ENCODE results near the gene FAM163B.

The FAM163B gene

DNA sequence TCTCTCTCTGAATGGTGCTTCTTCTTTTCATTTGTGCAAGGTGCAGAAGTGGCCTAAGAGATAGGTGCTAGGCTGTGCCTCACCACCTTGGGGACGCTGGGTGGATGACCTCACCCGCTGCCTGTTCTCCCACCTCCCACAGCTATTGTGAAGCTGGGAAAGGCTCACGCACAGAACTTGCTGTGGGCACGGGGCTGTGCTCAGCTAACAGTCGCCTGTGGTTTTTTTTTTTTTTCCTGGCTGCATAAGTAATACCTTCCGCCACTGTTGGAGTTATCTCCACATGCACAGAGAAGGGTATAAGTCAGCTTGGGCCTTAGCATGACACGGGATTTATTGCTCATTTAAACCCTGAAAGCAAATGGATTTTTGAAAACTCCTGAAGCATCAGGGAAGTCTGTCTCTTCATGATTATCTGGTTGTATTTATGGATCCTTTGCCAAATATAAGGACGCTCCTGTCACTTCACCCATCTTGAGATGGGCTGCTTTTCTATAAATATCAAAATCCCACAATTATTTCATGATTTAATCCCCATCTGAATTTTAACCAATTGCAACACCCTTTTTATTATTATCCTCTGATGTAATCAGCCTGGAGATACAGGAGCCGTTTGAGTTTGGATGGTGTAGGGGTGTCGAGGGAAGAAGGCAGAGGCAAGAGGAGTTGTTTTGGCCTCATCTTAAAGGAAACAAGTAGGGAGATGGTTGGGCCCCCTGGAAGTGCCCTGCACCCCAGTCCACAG lies 36.0 kb upstream of the FAM163B start:
- Histone ChIP-seq H3K9me3 (no peaks in the 10 kb centered on the region), H3K4me3 (ENCODE audit: low read depth, low read length) (no peak overlapping the region), H3K4me1 (no peaks in the 10 kb centered on the region; the same call in 1 of the 2 replicates), H3K36me3 (peaks cover 97% of the 10 kb centered on the region), H3K27me3 (no peaks in the 10 kb centered on the region)
- TF ChIP-seq, protein P1, sequence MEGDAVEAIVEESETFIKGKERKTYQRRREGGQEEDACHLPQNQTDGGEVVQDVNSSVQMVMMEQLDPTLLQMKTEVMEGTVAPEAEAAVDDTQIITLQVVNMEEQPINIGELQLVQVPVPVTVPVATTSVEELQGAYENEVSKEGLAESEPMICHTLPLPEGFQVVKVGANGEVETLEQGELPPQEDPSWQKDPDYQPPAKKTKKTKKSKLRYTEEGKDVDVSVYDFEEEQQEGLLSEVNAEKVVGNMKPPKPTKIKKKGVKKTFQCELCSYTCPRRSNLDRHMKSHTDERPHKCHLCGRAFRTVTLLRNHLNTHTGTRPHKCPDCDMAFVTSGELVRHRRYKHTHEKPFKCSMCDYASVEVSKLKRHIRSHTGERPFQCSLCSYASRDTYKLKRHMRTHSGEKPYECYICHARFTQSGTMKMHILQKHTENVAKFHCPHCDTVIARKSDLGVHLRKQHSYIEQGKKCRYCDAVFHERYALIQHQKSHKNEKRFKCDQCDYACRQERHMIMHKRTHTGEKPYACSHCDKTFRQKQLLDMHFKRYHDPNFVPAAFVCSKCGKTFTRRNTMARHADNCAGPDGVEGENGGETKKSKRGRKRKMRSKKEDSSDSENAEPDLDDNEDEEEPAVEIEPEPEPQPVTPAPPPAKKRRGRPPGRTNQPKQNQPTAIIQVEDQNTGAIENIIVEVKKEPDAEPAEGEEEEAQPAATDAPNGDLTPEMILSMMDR (IDR thresholded peaks at IDR 0.05; ENCODE audit: low read depth, low read length), result no peak
- peak; percentile 11 for DNase-seq

DNA sequence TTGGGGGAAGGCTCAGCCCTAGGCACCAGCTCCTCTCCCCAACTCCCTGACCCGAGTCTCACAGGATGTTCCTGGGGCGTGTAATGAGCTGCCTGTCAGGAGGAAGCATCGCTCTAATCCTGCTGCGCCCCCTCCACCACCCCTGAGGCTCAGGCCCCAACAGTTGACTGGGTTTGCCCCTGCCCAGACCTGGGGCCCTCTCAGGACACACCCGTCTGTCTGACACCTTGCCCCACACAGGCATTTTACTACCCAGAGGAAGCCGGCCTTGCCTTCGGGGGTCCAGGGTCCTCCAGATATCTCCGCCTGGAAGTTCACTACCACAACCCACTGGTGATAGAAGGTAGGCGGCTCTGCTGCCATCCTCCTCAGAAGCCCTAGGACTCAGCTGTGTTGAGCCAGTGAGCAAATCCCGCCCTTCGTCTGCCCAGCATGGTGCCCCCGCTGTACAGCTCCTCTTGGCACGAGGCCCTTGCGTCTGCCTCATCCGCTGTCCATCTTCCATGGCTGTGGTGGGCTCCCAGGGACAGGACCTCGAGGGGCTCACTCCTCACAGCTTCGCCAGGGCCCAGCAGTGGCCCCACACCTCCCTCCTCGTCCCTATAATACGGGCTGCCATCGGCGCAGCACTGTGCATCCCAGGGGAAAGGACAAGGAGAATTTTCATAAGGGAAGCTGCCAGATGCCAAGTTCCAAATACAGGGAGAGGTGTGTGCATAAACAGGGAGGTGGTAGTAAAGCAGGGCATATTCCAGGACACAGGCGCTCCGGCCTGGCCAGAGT lies 35.0 kb upstream of the FAM163B start:
- Histone ChIP-seq H3K4me1 (peaks cover 4% of the 10 kb centered on the region; the same call in 1 of the 2 replicates), H3K9me3 (no peaks in the 10 kb centered on the region), H3K36me3 (peaks cover 99% of the 10 kb centered on the region), H3K4me3 (ENCODE audit: low read depth, low read length) (no peak overlapping the region), H3K27me3 (no peaks in the 10 kb centered on the region)
- DNase-seq, result peak; percentile 9
- TF ChIP-seq, protein P1 (IDR thresholded peaks at IDR 0.05; ENCODE audit: low read depth, low read length), result no peak

DNA sequence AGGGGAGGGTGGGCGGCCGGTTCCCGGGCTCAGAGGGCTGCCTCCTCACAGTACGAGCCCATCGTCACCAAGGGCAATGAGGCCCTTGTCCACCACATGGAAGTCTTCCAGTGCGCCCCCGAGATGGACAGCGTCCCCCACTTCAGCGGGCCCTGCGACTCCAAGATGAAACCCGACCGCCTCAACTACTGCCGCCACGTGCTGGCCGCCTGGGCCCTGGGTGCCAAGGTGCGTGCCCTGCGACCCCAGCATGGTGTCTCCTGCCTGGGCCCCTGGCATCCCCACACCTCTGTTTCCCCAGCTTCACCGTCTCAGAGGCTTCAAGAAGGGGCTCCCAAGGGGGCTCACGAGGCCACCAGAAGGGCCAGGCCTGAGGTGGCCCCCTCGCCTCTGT lies 34.2 kb upstream of the FAM163B start:
- DNase-seq, result peak; percentile 3
- Histone ChIP-seq H3K36me3 (peaks cover 94% of the 10 kb centered on the region), H3K4me1 (peaks cover 4% of the 10 kb centered on the region; the same call in 1 of the 2 replicates), H3K9me3 (no peaks in the 10 kb centered on the region), H3K4me3 (ENCODE audit: low read depth, low read length) (no peak overlapping the region), H3K27me3 (no peaks in the 10 kb centered on the region)
- TF ChIP-seq, protein P1 (IDR thresholded peaks at IDR 0.05; ENCODE audit: low read depth, low read length), result no peak

DNA sequence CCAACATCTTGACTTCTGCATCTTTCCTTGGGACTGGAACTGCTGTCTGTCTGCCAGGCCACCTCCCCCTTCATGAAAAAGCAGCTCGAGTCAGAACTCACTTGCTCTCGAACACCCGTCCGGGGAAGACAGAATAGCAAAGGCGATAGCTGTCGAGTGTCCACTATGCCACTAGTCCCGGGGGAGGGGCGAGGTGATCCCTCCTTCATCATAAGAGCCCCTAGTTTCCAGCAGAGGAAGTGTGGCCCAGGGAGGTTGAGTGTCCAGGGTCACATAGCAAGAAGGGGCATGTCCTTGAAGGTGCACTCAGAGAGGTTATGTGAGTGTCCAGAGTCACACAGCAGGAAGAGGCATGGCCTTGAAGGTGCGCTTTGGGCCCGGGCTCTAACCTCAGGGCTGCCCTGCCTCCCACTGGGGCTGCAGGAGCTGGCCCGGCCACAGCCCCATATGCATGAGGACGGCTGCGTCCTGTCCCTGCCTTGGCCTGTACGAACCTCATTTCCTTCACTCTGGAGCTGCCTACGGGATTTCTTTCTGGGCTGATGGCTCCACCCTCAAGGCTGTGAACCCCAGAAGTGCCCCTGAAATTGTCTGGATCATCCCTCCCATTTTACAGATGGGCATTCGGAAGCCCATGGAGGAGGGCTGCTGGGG lies 33.6 kb upstream of the FAM163B start:
- DNase-seq, result no peak
- Histone ChIP-seq H3K36me3 (peaks cover 89% of the 10 kb centered on the region), H3K4me3 (ENCODE audit: low read depth, low read length) (no peak overlapping the region), H3K9me3 (no peaks in the 10 kb centered on the region), H3K27me3 (no peaks in the 10 kb centered on the region), H3K4me1 (peaks cover 5% of the 10 kb centered on the region; the same call in 1 of the 2 replicates)
- TF ChIP-seq, protein P1 (IDR thresholded peaks at IDR 0.05; ENCODE audit: low read depth, low read length), result no peak

DNA sequence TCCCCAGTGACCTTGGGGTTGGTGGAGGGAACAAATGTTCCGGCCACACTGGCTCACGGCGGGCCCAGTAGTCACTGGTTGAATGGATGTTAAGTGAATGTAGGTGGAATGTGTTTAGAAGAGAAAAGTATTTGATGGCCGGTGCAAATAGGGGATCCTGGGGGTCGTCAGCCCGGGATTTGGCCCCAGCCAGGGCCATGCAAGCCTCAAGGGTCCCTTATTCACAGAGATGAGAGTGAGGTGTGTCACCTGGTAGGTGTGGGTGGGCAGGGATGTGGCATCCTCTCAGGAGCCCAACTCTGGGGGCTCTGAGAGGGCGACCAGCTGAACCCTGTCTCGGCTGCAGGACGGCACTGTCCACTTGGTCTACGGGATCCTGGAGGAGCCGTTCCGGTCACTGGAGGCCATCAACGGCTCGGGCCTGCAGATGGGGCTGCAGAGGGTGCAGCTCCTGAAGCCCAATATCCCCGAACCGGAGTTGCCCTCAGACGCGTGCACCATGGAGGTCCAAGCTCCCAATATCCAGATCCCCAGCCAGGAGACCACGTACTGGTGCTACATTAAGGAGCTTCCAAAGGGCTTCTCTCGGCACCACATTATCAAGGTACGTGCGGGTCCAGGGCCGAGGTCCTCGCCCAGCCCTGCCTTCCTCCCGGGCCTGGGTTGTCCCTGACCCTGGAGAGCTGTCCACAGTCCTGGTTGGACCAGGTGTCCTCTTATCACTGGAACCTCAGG lies 32.8 kb upstream of the FAM163B start:
- Histone ChIP-seq H3K36me3 (peaks cover 80% of the 10 kb centered on the region), H3K27me3 (no peaks in the 10 kb centered on the region), H3K9me3 (no peaks in the 10 kb centered on the region), H3K4me1 (peaks cover 9% of the 10 kb centered on the region), H3K4me3 (ENCODE audit: low read depth, low read length) (no peak overlapping the region)
- no peak for DNase-seq
- TF ChIP-seq, protein P1 (IDR thresholded peaks at IDR 0.05; ENCODE audit: low read depth, low read length), result no peak
